Stimulated activated CD8-positive, alpha-beta memory T cell treated with anti-CD3 and anti-CD28 coated beads, Interleukin-4, amount 100 ng/mL, for 24 hours (primary cell): ENCODE measurements around the gene SCGB2B2.
"Not testable (repeated sequence)": the region's sequence is repeated elsewhere in the genome, so short reads cannot be mapped to it uniquely, and the experiment has no call there.

Experiments
- DNase-seq: peaks from one replicate; pipeline ENCODE4 v3.0.0-alpha.2; 2020; ENCODE audit warnings: low read depth

SCGB2B2 gene

GRCh38 chr19:34676697-34677385 lies at the start of gene SCGB2B2:
SCGB2B2 (minus strand) TSS chr19:34677159; CDS start chr19:34594563, 82,596 bp downstream.
- DNase-seq: no peak

- DNase-seq: no peak
These were observed 48.4 kb upstream of the SCGB2B2 start for GRCh38 chr19:34725400-34725799.

GRCh38 chr19:34722353-34722752 lies 45.4 kb upstream of the SCGB2B2 start:
- no peak for DNase-seq

GRCh38 chr19:34715357-34715756 lies 38.4 kb upstream of the SCGB2B2 start:
- DNase-seq: no peak

GRCh38 chr19:34713262-34713637 lies 36.3 kb upstream of the SCGB2B2 start:
- DNase-seq: no peak

- no peak for DNase-seq
These were observed 35.7 kb upstream of the SCGB2B2 start for GRCh38 chr19:34712395-34713261.

GRCh38 chr19:34711890-34712289 lies 34.9 kb upstream of the SCGB2B2 start:
- DNase-seq: no peak

GRCh38 chr19:34707661-34708060 lies 30.7 kb upstream of the SCGB2B2 start:
- DNase-seq: no peak

GRCh38 chr19:34692549-34692948 lies 15.6 kb upstream of the SCGB2B2 start:
- DNase-seq: no peak

- no peak for DNase-seq
These were observed 13.4 kb upstream of the SCGB2B2 start for GRCh38 chr19:34690372-34690771.

- no peak for DNase-seq
These were observed 11.6 kb upstream of the SCGB2B2 start for GRCh38 chr19:34688592-34688991.

GRCh38 chr19:34687348-34687747 lies 10.4 kb upstream of the SCGB2B2 start:
- DNase-seq: no peak

- DNase-seq: no peak
These were observed 9.5 kb upstream of the SCGB2B2 start for GRCh38 chr19:34686455-34686854.

GRCh38 chr19:34685266-34685665 lies 8.3 kb upstream of the SCGB2B2 start:
- not testable (repeated sequence) for DNase-seq

GRCh38 chr19:34681478-34681877 lies 4.5 kb upstream of the SCGB2B2 start:
- DNase-seq: no peak

GRCh38 chr19:34678421-34678820 lies 1.5 kb upstream of the SCGB2B2 start:
- no peak for DNase-seq

GRCh38 chr19:34678085-34678412 lies 1.1 kb upstream of the SCGB2B2 start:
- DNase-seq: no peak

GRCh38 chr19:34677386-34678084 lies 576 bp upstream of the SCGB2B2 start, which contains the start of gene ZNF302:
ZNF302 (plus strand) TSS chr19:34677678; CDS start chr19:34678805, 1,127 bp downstream.
- DNase-seq: peak; percentile 95

GRCh38 chr19:34675919-34676318 lies 1.0 kb downstream of the SCGB2B2 start:
- no peak for DNase-seq

GRCh38 chr19:34675250-34675649 lies 1.7 kb downstream of the SCGB2B2 start:
- DNase-seq: no peak

GRCh38 chr19:34673590-34673989 lies 3.4 kb downstream of the SCGB2B2 start:
- DNase-seq: no peak

GRCh38 chr19:34671972-34672371 lies 5.0 kb downstream of the SCGB2B2 start:
- DNase-seq: no peak

- no peak for DNase-seq
These were observed 7.7 kb downstream of the SCGB2B2 start for GRCh38 chr19:34669305-34669704.
